Lower lobe of right lung (tissue), 2 donors: ENCODE measurements around the gene SCYL2. TPM values are rescaled to one million over a fixed set of nuclear protein-coding genes. Genes with fewer than 3 reads are reported as not detected.
"Not testable (repeated sequence)": the region's sequence is repeated elsewhere in the genome, so short reads cannot be mapped to it uniquely, and the experiment has no call there.

Experiments used
- ATAC-seq, 2 donors: fragments of 200-7000 bp; cut with Tn5 transposase; one replicate each; pipeline ENCODE4 v1.9.1; 2020 to 2022; ENCODE audit warnings: mild to moderate bottlenecking in 2 of 2, moderate library complexity in 2 of 2
- DNase-seq: peaks from one replicate; pipeline ENCODE4 v3.0.0-alpha.2; 2020
- H3K27ac ChIP-seq: fragments of 200-600 bp; one replicate; pipeline ENCODE4 v1.8.0; 2022
- H3K27me3 ChIP-seq: fragments of 200-600 bp; one replicate; pipeline ENCODE4 v1.8.0; 2022; ENCODE audit warnings: low read depth
- H3K36me3 ChIP-seq: fragments of 200-600 bp; one replicate; pipeline ENCODE4 v1.8.0; 2022; ENCODE audit warnings: mild to moderate bottlenecking
- H3K4me1 ChIP-seq: fragments of 200-600 bp; one replicate; pipeline ENCODE4 v1.8.0; 2022
- H3K4me3 ChIP-seq: fragments of 200-600 bp; one replicate; pipeline ENCODE4 v1.8.0; 2022; ENCODE audit warnings: mild to moderate bottlenecking
- H3K9me3 ChIP-seq: fragments of 200-600 bp; one replicate; pipeline ENCODE4 v1.8.0; 2022
- CTCF ChIP-seq: fragments of 200-600 bp; IDR thresholded peaks from one replicate; pipeline ENCODE4 v1.8.0; 2022; ENCODE audit warnings: antibody characterized with exemption, mild to moderate bottlenecking
- intact Hi-C: fragments of 100-400 bp; cut with DNase I; formaldehyde crosslinking; loops from one replicate; pipeline ENCODE4 v1.11.0; 2022
- total RNA-seq: library from RNA; stranded (reverse); fragmentation: NEBNext Ultra II Directional; extraction: Animal tissue kit (Norgen Biotek cat#: 25700); gene quantifications from one replicate; pipeline ENCODE4 v1.2.1, GENCODE V29; 2021
- donor health status: DM: no; HTN: yes; CAD: no; lungs with severe emphysema.

The SCYL2 gene
- total RNA-seq, 1 donor from 2014 or later, result 45.0 TPM

GRCh38 chr12:100229036-100229635, 37.8 kb upstream of the SCYL2 start:
- intact Hi-C loops, result no loop called here
- H3K36me3 ChIP-seq, result peaks cover 17% of the 10 kb centered on the region
- ATAC-seq (peak; percentile 46 to 48), DNase-seq (no peak)
- H3K4me1 ChIP-seq, result no peaks in the 10 kb centered on the region
- TF ChIP-seq CTCF, result no peak
- no peak overlapping the region for H3K4me3 ChIP-seq
- no peaks in the 10 kb centered on the region for H3K9me3 ChIP-seq
- H3K27me3 ChIP-seq, result no peaks in the 10 kb centered on the region
- no peak overlapping the region for H3K27ac ChIP-seq

- ATAC-seq (peak; percentile 56 to 58), DNase-seq (no peak)
- H3K27me3 ChIP-seq, result no peaks in the 10 kb centered on the region
- no peak overlapping the region for H3K27ac ChIP-seq
- no peak for TF ChIP-seq CTCF
- peaks cover 10% of the 10 kb centered on the region for H3K36me3 ChIP-seq
- H3K4me3 ChIP-seq, result no peak overlapping the region
- no peaks in the 10 kb centered on the region for H3K4me1 ChIP-seq
- intact Hi-C loops, result no loop called here
- no peaks in the 10 kb centered on the region for H3K9me3 ChIP-seq
Measured at GRCh38 chr12:100229876-100230275, 37.1 kb upstream of the SCYL2 start.

GRCh38 chr12:100231873-100232272, 35.1 kb upstream of the SCYL2 start:
- H3K4me1 ChIP-seq, H3K27me3 ChIP-seq, intact Hi-C loops, ATAC-seq, H3K4me3 ChIP-seq, DNase-seq, H3K27ac ChIP-seq, H3K36me3 ChIP-seq, H3K9me3 ChIP-seq: not testable (repeated sequence)

GRCh38 chr12:100234166-100234565, 32.8 kb upstream of the SCYL2 start:
- no peak for TF ChIP-seq CTCF
- intact Hi-C loops, result no loop called here
- Histone ChIP-seq H3K36me3 (no peaks in the 10 kb centered on the region), H3K27ac (no peak overlapping the region), H3K27me3 (no peaks in the 10 kb centered on the region), H3K4me1 (no peaks in the 10 kb centered on the region), H3K9me3 (no peaks in the 10 kb centered on the region), H3K4me3 (no peak overlapping the region)
- DNase-seq, result no peak
- no peak for ATAC-seq

GRCh38 chr12:100234591-100235304, 32.2 kb upstream of the SCYL2 start:
- no peak for DNase-seq
- H3K27me3 ChIP-seq, result no peaks in the 10 kb centered on the region
- no peak overlapping the region for H3K4me3 ChIP-seq
- TF ChIP-seq CTCF, result peak; percentile 76
- H3K36me3 ChIP-seq, result no peaks in the 10 kb centered on the region
- no peaks in the 10 kb centered on the region for H3K4me1 ChIP-seq
- peak; percentile 45 to 72 for ATAC-seq
- intact Hi-C loops, result no loop called here
- no peaks in the 10 kb centered on the region for H3K9me3 ChIP-seq
- H3K27ac ChIP-seq, result no peak overlapping the region

GRCh38 chr12:100238801-100239200, 28.2 kb upstream of the SCYL2 start:
- Histone ChIP-seq H3K27me3 (no peaks in the 10 kb centered on the region), H3K4me3 (no peak overlapping the region), H3K9me3 (no peaks in the 10 kb centered on the region), H3K27ac (no peak overlapping the region), H3K4me1 (no peaks in the 10 kb centered on the region), H3K36me3 (no peaks in the 10 kb centered on the region)
- no peak for ATAC-seq
- no peak for DNase-seq
- intact Hi-C loops, result no loop called here
- TF ChIP-seq CTCF, result no peak
